GM12878 (cell line): ENCODE results near the gene MTSS2. TPM values are rescaled to one million over a fixed set of nuclear protein-coding genes. Genes with fewer than 3 reads are reported as not detected.

ENCODE experiments used
- ATAC-seq: fragments of 200-7000 bp; cut with Tn5 transposase; 3 replicates; pipeline ENCODE4 v1.9.1; 2020; ENCODE audit warnings: mild to moderate bottlenecking, moderate library complexity
- BruUV-seq: library from RNA; stranded (reverse); fragments of 400-500 nt; replicated peaks from 2 replicates; lab custom pipeline; 2021; lab: Mats Ljungman, UMichigan
- CTCF ChIA-PET: fragments of 300-600 bp; sonication (Branson Sonifier 250); formaldehyde crosslinking; extraction: SDS; loops from one replicate; lab custom pipeline; 2021; ENCODE audit warnings: inconsistent platforms; lab: Yijun Ruan, JAX
- POLR2A ChIA-PET: fragments of 350-600 bp; formaldehyde crosslinking; extraction: SDS; loops from one replicate; lab custom pipeline; 2021; ENCODE audit warnings: inconsistent platforms; lab: Charles Lee
- RAD21 ChIA-PET: fragments of 300-600 bp; sonication (Branson Sonifier 250); formaldehyde crosslinking; loops from one replicate; lab custom pipeline; 2023; ENCODE audit warnings: antibody characterized with exemption; ENCODE audit not compliant: unreplicated experiment; lab: Charles Lee
- SMC1A ChIA-PET: fragments of 300-600 bp; sonication (Branson Sonifier 250); formaldehyde crosslinking; loops from one replicate; lab custom pipeline; 2023; ENCODE audit not compliant: unreplicated experiment, uncharacterized antibody; lab: Charles Lee
- DNase-seq: peaks from one replicate; pipeline ENCODE4 v3.0.0-alpha.2; 2011; ENCODE audit warnings: low read depth, low spot score
- FAIRE-seq: peaks from 3 replicates; lab custom pipeline; 2011; peaks lifted over from hg19 to GRCh38; lab: Jason Lieb, UNC
- H2AFZ ChIP-seq: 2 replicates; pipeline ENCODE4 v1.6.0; 2011; ENCODE audit warnings: low read depth, low read length, control low read depth; ENCODE audit not compliant: control insufficient read depth
- H3K27ac ChIP-seq: 2 replicates; pipeline ENCODE4 v1.5.1; 2011; ENCODE audit warnings: control low read depth; ENCODE audit not compliant: control insufficient read depth, insufficient read depth
- H3K27me3 ChIP-seq, 2 experiments: replicated peaks in 1 of 2; 2 replicates each; pipeline versions ENCODE4 v1.6.0 to v1.6.1; 2011; ENCODE audit warnings: low read length in 1 of 2; ENCODE audit not compliant: control insufficient read depth in 2 of 2, insufficient read depth in 2 of 2
- H3K36me3 ChIP-seq, 2 experiments: 2 replicates each; pipeline ENCODE4 v1.5.1; 2011; ENCODE audit warnings: low read length in 1 of 2; ENCODE audit not compliant: control insufficient read depth in 2 of 2, insufficient read depth in 2 of 2
- H3K4me1 ChIP-seq: 2 replicates; pipeline ENCODE4 v1.6.1; 2011; ENCODE audit warnings: mild to moderate bottlenecking, low read length, moderate library complexity, mixed read lengths; ENCODE audit not compliant: control insufficient read depth, insufficient read depth
- H3K4me2 ChIP-seq: 2 replicates; pipeline ENCODE4 v1.6.0; 2011; ENCODE audit warnings: control low read depth; ENCODE audit not compliant: control insufficient read depth, insufficient read depth
- H3K4me3 ChIP-seq: fragments of 200-600 bp; sonication (generic); 2 replicates; pipeline ENCODE4 v1.5.1; 2016
- H3K79me2 ChIP-seq: 2 replicates; pipeline ENCODE4 v1.6.0; 2011; ENCODE audit warnings: low read length; ENCODE audit not compliant: control insufficient read depth, insufficient read depth
- H3K9ac ChIP-seq: 2 replicates; pipeline ENCODE4 v1.8.0; 2011; ENCODE audit warnings: low read length, control low read depth, mixed read lengths; ENCODE audit not compliant: control insufficient read depth, insufficient read depth
- H3K9me3 ChIP-seq: replicated peaks from 3 replicates; pipeline ENCODE4 v1.5.1; 2011; ENCODE audit warnings: mild to moderate bottlenecking, low read length; ENCODE audit not compliant: control insufficient read depth, insufficient read depth
- H4K20me1 ChIP-seq: 2 replicates; pipeline ENCODE4 v1.6.0; 2011; ENCODE audit not compliant: control insufficient read depth, insufficient read depth
- CBX5 ChIP-seq: sonication (generic); IDR thresholded peaks from 2 replicates; pipeline ENCODE4 v1.6.1; 2016; ENCODE audit warnings: low read depth, moderate library complexity, mild to moderate bottlenecking, inconsistent platforms
- CEBPB ChIP-seq, 2 experiments: fragments of 150-350 bp in 1 of 2; IDR thresholded peaks; 2 replicates each; pipeline ENCODE4 v1.6.1; 2012 to 2014; ENCODE audit warnings: low read depth in 2 of 2, low read length in 2 of 2, borderline replicate concordance in 1 of 2, inconsistent platforms in 1 of 2
- CHD2 ChIP-seq: IDR thresholded peaks from 2 replicates; pipeline ENCODE4 v1.6.1; 2011; ENCODE audit warnings: low read depth, low read length, improper control_type of control experiment, borderline replicate concordance
- ETV6 ChIP-seq, 2 experiments: fragments of 450-650 bp in 1 of 2; IDR thresholded peaks in 1 of 2; conservative IDR thresholded peaks in 1 of 2; 2 replicates each; pipeline ENCODE4 v1.6.1; 2014; ENCODE audit warnings: antibody characterized with exemption in 1 of 2, borderline replicate concordance in 1 of 2, low read depth in 1 of 2, mild to moderate bottlenecking in 1 of 2, moderate library complexity in 1 of 2
- HDAC6 ChIP-seq: fragments of 200-600 bp; sonication (generic); IDR thresholded peaks from one replicate; pipeline ENCODE4 v1.8.0; 2017; ENCODE audit warnings: antibody characterized with exemption; ENCODE audit not compliant: unreplicated experiment
- MEF2A ChIP-seq: IDR thresholded peaks from 2 replicates; pipeline ENCODE4 v1.6.1; 2011; ENCODE audit warnings: low read depth, mild to moderate bottlenecking, low read length, moderate library complexity; ENCODE audit not compliant: insufficient read depth
- NRF1 ChIP-seq: conservative IDR thresholded peaks from 2 replicates; pipeline ENCODE4 v1.6.1; 2011; ENCODE audit warnings: mild to moderate bottlenecking, low read depth, low read length, improper control_type of control experiment
- SIN3A ChIP-seq: IDR thresholded peaks from 2 replicates; pipeline ENCODE4 v1.6.1; 2012; ENCODE audit warnings: low read depth, low read length, improper control_type of control experiment
- SPI1 ChIP-seq: IDR thresholded peaks from 2 replicates; pipeline ENCODE4 v1.6.1; 2011; ENCODE audit warnings: low read depth, mild to moderate bottlenecking, low read length, moderate library complexity, borderline replicate concordance; ENCODE audit not compliant: insufficient read depth
- SREBF1 ChIP-seq: IDR thresholded peaks from 2 replicates; pipeline ENCODE4 v1.6.1; 2012; ENCODE audit warnings: mild to moderate bottlenecking, low read length
- TAF1 ChIP-seq: IDR thresholded peaks from 2 replicates; pipeline ENCODE4 v1.6.1; 2011; ENCODE audit warnings: mild to moderate bottlenecking, low read depth, low read length, borderline replicate concordance
- TCF12 ChIP-seq: IDR thresholded peaks from 2 replicates; pipeline ENCODE4 v1.6.1; 2011; ENCODE audit warnings: low read depth, mild to moderate bottlenecking, low read length
- YY1 ChIP-seq: IDR thresholded peaks from 2 replicates; pipeline ENCODE4 v1.6.1; 2011; ENCODE audit warnings: low read depth, mild to moderate bottlenecking, low read length
- ZNF207 ChIP-seq: fragments of 450-650 bp; IDR thresholded peaks from 2 replicates; pipeline ENCODE4 v1.6.1; 2014; ENCODE audit warnings: antibody characterized with exemption, mild to moderate bottlenecking, borderline replicate concordance
- ZNF217 ChIP-seq: fragments of 450-650 bp; IDR thresholded peaks from 2 replicates; pipeline ENCODE4 v1.6.1; 2017; ENCODE audit warnings: antibody characterized with exemption, mild to moderate bottlenecking
- ZNF24 ChIP-seq: fragments of 450-650 bp; IDR thresholded peaks from 2 replicates; pipeline ENCODE4 v1.6.1; 2017; ENCODE audit warnings: antibody characterized with exemption, mild to moderate bottlenecking
- WGBS: methylation state at CpG from one replicate; pipeline ENCODE4 v1.1.6; 2016; ENCODE audit warnings: low lambda C conversion rate; ENCODE audit not compliant: insufficient replicate concordance, insufficient coverage; ENCODE audit errors: missing lambda C conversion rate; 5-methylcytosine and 5-hydroxymethylcytosine counted together
- in situ Hi-C: fragments of 300-500 bp; cut with MboI; formaldehyde crosslinking; loops from 9 replicates; pipeline ENCODE4 v1.14.3; 2018; ENCODE audit warnings: mixed read lengths
- intact Hi-C: fragments of 100-400 bp; cut with micrococcal nuclease; formaldehyde crosslinking; loops from one replicate; pipeline ENCODE4 v1.14.2; 2022; ENCODE audit not compliant: unreplicated experiment
- polyA plus RNA-seq, 11 experiments: library from polyadenylated mRNA; depleted of rRNA in 4 of 11; unstranded in 6 of 11; stranded (reverse) in 5 of 11; fragments of >200 nt; fragmentation: Nextera tagmentation in 4 of 11; fragmentation: Illumina TruSeq in 1 of 11; extraction: Ambion mirVana in 4 of 11; extraction: Trizol in 1 of 11; gene quantifications; 1 replicate in 1 of 11; 2 replicates in 10 of 11; pipeline versions ENCODE4 v1.2.1 to v1.2.3, GENCODE V29; 2011 to 2016; ENCODE audit warnings: inconsistent platforms in 2 of 11, missing spikeins in 2 of 11, low read depth in 1 of 11
- total RNA-seq, 4 experiments: library from RNA; depleted of rRNA in 3 of 4; stranded (reverse); fragments of >200 nt in 3 of 4; fragmentation: Illumina TruSeq in 1 of 4; extraction: Trizol in 1 of 4; gene quantifications; 2 replicates each; pipeline versions ENCODE4 v1.2.1 to v1.2.3, GENCODE V29; 2013 to 2021
- TF ChIP-seq, protein P1 (sequence below): IDR thresholded peaks from 2 replicates; pipeline ENCODE4 v1.6.1; 2012; ENCODE audit warnings: improper control_type of control experiment, low read depth, low read length; ENCODE audit not compliant: insufficient replicate concordance
- TF ChIP-seq, protein P2 (sequence below): IDR thresholded peaks from 2 replicates; pipeline ENCODE4 v1.6.1; 2012; ENCODE audit warnings: mild to moderate bottlenecking, low read depth, low read length

MTSS2 gene
- total and polyA plus RNA-seq, 10 of the 15 experiments (the other 5 are each of a cell fraction or from before 2014, with no cell fraction given) = under 0.01 to 0.51 (median 0.14) TPM; not detected in 4

DNA sequence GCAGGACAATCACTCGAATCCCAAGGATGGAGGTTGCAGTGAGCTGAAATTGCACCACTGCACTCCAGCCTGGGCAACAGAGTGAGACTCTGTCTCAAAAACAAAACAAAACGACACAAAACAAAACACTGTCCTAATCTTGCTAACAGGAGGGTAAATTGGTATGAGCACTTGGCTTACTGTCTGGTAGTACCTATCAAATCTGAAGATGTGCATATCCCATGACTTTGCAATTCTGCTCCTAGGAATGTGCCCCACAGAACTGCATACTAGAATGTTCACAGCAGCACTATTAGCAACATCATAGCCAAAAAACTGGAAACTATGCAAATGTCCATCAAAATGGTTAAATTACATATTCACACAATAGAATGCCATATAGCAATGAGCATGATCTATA, 15.7 kb downstream of the MTSS2 start:
- FAIRE-seq (no peak), DNase-seq (no peak), ATAC-seq (no peak)
- no TSS peak for BruUV-seq
- RAD21 ChIA-PET = no interaction called here
- H3K36me3 ChIP-seq = no peaks in the 10 kb centered on the region
- CTCF ChIA-PET = no interaction called here
- H2AFZ ChIP-seq = no peak overlapping the region
- SMC1A ChIA-PET = no interaction called here
- no peaks in the 10 kb centered on the region for H4K20me1 ChIP-seq
- no peaks in the 10 kb centered on the region for H3K79me2 ChIP-seq
- POLR2A ChIA-PET = no interaction called here
- H3K9me3 ChIP-seq = no peaks in the 10 kb centered on the region
- no peak overlapping the region for H3K9ac ChIP-seq
- H3K27ac ChIP-seq = no peak overlapping the region
- 4% methylated on average over 2 of the region's 2 CpGs for WGBS
- in situ Hi-C loops (no loop called here), intact Hi-C loops (no loop called here)
- H3K4me1 ChIP-seq = no peaks in the 10 kb centered on the region
- H3K4me2 ChIP-seq = no peak overlapping the region
- H3K27me3 ChIP-seq = no peaks in the 10 kb centered on the region; a peak in 1 of 4 replicates
- no peak overlapping the region for H3K4me3 ChIP-seq
- no peak for TF ChIP-seq TCF12
- TF ChIP-seq CEBPB (IDR thresholded peaks at IDR 0.05; ENCODE audit: borderline replicate concordance in 1 of 2, low read depth in 2 of 2, low read length in 2 of 2) = no peak
- TF ChIP-seq ZNF24 = no peak
- TF ChIP-seq CBX5 = no peak
- TF ChIP-seq ZNF217 = no peak
- TF ChIP-seq, protein P1, sequence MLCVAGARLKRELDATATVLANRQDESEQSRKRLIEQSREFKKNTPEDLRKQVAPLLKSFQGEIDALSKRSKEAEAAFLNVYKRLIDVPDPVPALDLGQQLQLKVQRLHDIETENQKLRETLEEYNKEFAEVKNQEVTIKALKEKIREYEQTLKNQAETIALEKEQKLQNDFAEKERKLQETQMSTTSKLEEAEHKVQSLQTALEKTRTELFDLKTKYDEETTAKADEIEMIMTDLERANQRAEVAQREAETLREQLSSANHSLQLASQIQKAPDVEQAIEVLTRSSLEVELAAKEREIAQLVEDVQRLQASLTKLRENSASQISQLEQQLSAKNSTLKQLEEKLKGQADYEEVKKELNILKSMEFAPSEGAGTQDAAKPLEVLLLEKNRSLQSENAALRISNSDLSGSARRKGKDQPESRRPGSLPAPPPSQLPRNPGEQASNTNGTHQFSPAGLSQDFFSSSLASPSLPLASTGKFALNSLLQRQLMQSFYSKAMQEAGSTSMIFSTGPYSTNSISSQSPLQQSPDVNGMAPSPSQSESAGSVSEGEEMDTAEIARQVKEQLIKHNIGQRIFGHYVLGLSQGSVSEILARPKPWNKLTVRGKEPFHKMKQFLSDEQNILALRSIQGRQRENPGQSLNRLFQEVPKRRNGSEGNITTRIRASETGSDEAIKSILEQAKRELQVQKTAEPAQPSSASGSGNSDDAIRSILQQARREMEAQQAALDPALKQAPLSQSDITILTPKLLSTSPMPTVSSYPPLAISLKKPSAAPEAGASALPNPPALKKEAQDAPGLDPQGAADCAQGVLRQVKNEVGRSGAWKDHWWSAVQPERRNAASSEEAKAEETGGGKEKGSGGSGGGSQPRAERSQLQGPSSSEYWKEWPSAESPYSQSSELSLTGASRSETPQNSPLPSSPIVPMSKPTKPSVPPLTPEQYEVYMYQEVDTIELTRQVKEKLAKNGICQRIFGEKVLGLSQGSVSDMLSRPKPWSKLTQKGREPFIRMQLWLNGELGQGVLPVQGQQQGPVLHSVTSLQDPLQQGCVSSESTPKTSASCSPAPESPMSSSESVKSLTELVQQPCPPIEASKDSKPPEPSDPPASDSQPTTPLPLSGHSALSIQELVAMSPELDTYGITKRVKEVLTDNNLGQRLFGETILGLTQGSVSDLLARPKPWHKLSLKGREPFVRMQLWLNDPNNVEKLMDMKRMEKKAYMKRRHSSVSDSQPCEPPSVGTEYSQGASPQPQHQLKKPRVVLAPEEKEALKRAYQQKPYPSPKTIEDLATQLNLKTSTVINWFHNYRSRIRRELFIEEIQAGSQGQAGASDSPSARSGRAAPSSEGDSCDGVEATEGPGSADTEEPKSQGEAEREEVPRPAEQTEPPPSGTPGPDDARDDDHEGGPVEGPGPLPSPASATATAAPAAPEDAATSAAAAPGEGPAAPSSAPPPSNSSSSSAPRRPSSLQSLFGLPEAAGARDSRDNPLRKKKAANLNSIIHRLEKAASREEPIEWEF = no peak
- no peak for TF ChIP-seq ETV6 (conservative IDR thresholded peaks at IDR 0.05 in 1 of 2, IDR thresholded peaks at IDR 0.05 in 1 of 2; ENCODE audit: borderline replicate concordance in 1 of 2, low read depth in 1 of 2)
- TF ChIP-seq SPI1 = no peak
- TF ChIP-seq SIN3A = no peak
- no peak for TF ChIP-seq TAF1
- TF ChIP-seq SREBF1 = no peak
- TF ChIP-seq, protein P2, sequence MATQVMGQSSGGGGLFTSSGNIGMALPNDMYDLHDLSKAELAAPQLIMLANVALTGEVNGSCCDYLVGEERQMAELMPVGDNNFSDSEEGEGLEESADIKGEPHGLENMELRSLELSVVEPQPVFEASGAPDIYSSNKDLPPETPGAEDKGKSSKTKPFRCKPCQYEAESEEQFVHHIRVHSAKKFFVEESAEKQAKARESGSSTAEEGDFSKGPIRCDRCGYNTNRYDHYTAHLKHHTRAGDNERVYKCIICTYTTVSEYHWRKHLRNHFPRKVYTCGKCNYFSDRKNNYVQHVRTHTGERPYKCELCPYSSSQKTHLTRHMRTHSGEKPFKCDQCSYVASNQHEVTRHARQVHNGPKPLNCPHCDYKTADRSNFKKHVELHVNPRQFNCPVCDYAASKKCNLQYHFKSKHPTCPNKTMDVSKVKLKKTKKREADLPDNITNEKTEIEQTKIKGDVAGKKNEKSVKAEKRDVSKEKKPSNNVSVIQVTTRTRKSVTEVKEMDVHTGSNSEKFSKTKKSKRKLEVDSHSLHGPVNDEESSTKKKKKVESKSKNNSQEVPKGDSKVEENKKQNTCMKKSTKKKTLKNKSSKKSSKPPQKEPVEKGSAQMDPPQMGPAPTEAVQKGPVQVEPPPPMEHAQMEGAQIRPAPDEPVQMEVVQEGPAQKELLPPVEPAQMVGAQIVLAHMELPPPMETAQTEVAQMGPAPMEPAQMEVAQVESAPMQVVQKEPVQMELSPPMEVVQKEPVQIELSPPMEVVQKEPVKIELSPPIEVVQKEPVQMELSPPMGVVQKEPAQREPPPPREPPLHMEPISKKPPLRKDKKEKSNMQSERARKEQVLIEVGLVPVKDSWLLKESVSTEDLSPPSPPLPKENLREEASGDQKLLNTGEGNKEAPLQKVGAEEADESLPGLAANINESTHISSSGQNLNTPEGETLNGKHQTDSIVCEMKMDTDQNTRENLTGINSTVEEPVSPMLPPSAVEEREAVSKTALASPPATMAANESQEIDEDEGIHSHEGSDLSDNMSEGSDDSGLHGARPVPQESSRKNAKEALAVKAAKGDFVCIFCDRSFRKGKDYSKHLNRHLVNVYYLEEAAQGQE = no peak
- no peak for TF ChIP-seq YY1
- TF ChIP-seq HDAC6 = no peak
- TF ChIP-seq CHD2 = no peak
- no peak for TF ChIP-seq NRF1
- TF ChIP-seq ZNF207 = no peak
- TF ChIP-seq MEF2A = no peak
